ENCODE data around the gene MFRP.

Gene MFRP

GRCh38 chr11:119334174-119334930, 12.2 kb downstream of the MFRP start, which contains the start of gene RNF26:
Gene RNF26, plus strand, starts transcription at chr11:119334527. Its CDS starts 596 bp downstream, at chr11:119335123.
- peak within 1 kb of the TSS; percentile 98 for H3K4me3 ChIP-seq (ENCODE audit: low read length)
- DNase-seq (ENCODE audit: low read depth) = peak; percentile 96
- TF ChIP-seq CTCF (conservative IDR thresholded peaks at IDR 0.05; ENCODE audit: low read length) = no peak

- no peak for TF ChIP-seq CTCF (conservative IDR thresholded peaks at IDR 0.05; ENCODE audit: low read length)
- no peak for DNase-seq (ENCODE audit: low read depth)
- no peak overlapping the region for H3K4me3 ChIP-seq (ENCODE audit: low read length)
Measured at GRCh38 chr11:119332111-119332765, 14.3 kb downstream of the MFRP start.

GRCh38 chr11:119330237-119330636, 16.3 kb downstream of the MFRP start:
- no peak for TF ChIP-seq CTCF (conservative IDR thresholded peaks at IDR 0.05; ENCODE audit: low read length)
- H3K4me3 ChIP-seq (ENCODE audit: low read length) = no peak overlapping the region
- DNase-seq (ENCODE audit: low read depth) = no peak

GRCh38 chr11:119329320-119329719, 17.2 kb downstream of the MFRP start:
- TF ChIP-seq CTCF (conservative IDR thresholded peaks at IDR 0.05; ENCODE audit: low read length) = no peak
- H3K4me3 ChIP-seq (ENCODE audit: low read length) = no peak overlapping the region
- no peak for DNase-seq (ENCODE audit: low read depth)

GRCh38 chr11:119324189-119324588, 22.3 kb downstream of the MFRP start:
- TF ChIP-seq CTCF (conservative IDR thresholded peaks at IDR 0.05; ENCODE audit: low read length) = no peak
- DNase-seq (ENCODE audit: low read depth) = no peak
- H3K4me3 ChIP-seq (ENCODE audit: low read length) = no peak overlapping the region

GRCh38 chr11:119323532-119324033, 22.9 kb downstream of the MFRP start:
- peak; percentile 77 for TF ChIP-seq CTCF (conservative IDR thresholded peaks at IDR 0.05; ENCODE audit: low read length)
- no peak overlapping the region for H3K4me3 ChIP-seq (ENCODE audit: low read length)
- DNase-seq (ENCODE audit: low read depth) = peak; percentile 61
